Measurements from ENCODE around the gene TCHHL1.
"Not testable (repeated sequence)": the region's sequence is repeated elsewhere in the genome, so short reads cannot be mapped to it uniquely, and the experiment has no call there.

Gene TCHHL1

DNA sequence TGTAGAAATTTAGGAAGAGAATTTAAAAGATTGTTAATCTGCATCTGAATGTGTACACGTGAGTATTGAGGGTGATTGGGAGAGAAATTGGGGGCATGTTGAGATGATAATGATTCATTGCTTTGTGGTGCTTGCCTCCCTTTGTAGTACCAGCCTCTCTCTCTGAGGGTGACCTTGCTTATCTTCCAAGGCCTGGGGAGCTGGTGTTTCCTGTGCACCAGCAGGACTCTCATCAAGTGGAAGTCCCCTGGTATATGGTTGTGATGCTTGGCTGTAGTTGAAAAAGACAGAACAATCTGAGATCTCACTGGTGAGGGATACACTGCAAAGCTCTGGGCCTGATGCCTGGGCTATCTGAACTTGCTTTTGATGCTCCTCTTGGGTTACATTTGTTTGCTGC, 4.0 kb downstream of the TCHHL1 start:
- no peak for DNase-seq

- DNase-seq, result not testable (repeated sequence)
These were observed 7.8 kb downstream of the TCHHL1 start for GRCh38 chr1:152081026-152081425.

- not testable (repeated sequence) for DNase-seq
These were observed 8.4 kb downstream of the TCHHL1 start for GRCh38 chr1:152080494-152080893.

GRCh38 chr1:152078831-152079441, 9.9 kb downstream of the TCHHL1 start:
- DNase-seq, result no peak

DNA sequence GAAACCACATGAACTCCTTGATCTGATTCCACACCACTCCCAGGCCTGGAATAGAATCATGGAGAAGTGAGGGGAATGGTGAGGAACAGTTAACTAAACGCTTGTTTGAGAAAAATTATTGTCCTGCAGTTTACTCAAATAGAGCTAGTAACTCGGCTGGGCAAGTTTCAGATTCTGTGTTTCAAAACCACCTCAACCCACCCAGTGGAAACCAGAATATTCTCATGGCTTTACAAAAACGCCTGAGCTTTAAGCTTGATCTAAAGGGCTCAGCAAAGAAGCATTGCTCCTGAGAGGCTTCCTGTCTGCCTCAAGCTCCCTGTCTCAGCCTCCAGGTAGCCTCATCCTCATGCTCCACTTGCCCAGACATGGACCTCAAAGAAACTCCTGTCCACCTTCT, 16.6 kb downstream of the TCHHL1 start:
- no peak for DNase-seq

GRCh38 chr1:152071123-152071522, 17.7 kb downstream of the TCHHL1 start:
- DNase-seq, result no peak

- no peak for DNase-seq
These were observed 20.9 kb downstream of the TCHHL1 start for GRCh38 chr1:152067929-152068328.

DNA sequence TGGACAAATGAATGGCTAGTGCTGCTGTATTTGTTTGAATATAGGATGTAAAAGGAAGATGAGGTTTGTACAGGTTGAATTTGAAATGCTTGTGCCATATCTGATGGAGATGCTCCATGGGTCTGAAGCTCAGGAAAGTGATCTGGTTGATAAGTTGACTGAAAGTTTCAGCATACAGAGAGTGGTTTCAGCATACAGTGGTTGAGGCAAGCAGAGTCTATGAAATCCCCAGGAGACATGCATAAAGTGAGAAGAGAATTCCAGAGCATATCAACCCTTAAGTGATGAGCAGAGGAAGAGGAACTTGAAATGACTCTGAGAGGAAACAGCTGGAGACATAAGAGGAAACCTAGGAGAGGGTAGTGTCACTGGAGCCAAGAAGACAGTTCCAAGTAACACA, 21.7 kb downstream of the TCHHL1 start:
- no peak for DNase-seq

DNA sequence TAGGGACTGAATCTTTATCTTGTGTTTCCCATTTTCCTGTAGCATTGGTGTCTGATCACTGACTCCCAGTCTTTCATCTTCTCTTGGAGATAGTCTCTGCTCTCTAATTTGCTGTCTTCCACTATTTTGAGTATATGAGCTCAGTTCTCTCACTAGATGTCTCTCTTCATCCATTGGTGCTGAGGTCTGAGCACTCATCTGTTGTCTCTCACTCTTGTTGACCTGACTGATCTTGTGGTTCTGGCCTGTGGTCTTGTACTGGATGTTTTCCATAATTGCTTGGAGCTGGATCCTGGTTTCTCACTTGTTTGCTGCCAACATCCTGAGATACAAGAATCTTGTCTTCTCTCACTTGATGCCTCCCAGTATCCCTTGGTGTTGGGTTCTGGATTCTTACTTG, 26.9 kb downstream of the TCHHL1 start:
- no peak for DNase-seq

DNA sequence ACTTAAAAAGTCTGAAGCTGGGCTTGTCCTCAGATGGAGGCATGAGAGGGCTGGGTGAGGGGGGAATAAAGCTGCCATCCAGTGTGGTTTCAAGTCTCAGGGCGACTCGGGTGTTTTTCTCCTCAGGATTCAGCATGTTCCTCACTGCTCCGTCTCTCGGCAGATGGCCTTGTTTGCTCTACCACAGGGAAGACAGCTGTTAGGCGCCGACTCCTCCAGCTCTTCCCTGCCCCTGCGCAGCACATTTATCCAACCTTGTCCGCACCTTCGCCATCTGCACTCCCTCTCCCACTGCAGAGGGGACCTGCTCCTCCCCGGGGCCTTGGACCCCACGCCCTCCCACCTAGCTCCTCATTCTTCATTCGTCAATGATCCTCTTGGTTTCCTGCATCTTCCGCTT, 35.5 kb downstream of the TCHHL1 start:
- no peak for DNase-seq

DNA sequence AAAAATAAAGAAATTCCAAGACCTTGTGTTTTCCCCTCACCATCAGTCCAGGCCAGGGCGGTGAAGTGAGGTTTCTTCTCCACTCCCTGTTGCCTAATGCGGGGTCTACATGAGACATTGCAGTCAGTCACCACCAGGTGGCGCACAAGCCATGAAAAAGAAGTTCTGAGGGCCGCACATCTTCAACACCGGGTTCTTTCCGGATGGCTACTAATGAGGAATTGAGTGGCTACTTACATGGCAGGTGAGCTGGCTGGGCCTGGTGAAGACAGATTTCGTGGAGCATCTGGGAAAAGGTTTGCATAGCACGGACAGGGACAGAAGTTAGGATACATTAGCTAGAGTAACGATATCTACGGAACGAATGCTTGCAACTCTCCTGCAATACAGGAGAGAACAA, 36.3 kb downstream of the TCHHL1 start:
- DNase-seq, result peak; percentile 81 to 83

DNA sequence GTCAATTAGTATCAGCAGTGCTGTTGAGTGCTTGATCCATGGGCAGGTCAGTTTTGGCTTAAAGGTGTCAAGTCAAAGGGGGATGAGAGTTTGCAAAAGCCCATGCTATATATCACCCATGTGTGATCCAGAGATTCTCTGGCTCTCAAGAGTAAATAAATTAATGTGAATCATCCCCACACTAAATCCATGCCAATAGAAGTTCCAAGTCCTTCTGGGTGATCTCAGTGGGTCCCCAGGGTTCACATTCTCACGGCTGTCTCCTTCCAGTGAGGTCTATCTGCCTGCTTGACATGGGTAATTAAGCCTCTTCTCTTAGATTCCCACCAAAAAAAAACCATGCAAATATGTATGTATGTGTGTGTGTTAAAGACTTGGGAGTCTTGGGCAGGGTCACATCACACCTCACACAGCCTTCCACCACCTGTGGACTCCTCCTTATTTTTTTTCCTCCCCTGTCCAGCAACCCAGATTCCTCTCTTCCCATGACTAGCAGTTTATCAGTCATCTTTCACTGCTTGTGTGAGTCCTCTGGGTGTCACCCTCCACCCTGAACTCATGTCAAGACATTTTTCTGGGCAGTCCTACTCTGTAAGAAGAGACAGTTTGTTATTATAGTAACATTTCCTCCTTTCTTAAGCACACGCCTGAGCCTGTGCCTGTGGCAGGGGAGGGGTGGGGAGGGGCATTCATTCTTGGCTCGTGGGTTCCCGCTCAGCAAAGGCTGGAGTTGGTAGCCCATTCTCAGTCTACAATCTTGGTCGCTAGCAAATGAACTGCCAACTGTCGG, 37.8 kb downstream of the TCHHL1 start:
- DNase-seq, result no peak

DNA sequence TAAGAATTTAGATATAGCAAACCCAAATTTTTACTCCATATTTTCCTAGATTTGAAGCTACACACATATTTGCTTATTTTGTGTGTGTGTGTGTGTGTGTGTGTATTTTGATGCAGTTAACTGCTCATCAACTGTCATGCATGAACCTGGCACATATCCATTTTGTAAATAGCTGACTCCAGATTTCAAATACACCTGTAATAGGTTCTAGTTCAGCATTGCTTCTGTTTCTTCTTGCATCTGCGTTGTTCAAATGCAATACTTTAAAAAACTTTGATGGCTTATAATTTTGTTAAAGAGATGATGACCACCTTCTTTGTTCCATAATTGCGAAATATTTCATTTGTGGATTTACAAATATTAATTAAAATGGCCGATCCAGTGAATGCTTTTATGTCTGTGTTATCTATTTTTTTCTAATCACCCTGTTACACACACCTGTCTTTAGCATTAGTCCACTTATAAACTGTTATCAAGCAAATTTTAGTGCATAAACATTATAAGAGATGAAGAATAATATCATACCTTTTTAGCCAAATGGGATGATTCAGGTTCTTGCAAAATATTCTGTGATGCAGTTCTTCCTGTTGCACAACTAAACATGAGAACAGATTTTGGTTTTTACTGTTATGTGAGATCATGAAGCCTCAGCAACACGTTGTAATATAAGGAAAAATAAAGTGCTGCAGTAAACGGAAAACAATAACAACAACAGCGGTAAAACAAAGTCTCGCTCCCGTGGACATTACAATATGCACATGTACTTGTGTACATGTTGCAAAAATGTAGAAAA, 39.4 kb downstream of the TCHHL1 start:
- DNase-seq, result no peak

DNA sequence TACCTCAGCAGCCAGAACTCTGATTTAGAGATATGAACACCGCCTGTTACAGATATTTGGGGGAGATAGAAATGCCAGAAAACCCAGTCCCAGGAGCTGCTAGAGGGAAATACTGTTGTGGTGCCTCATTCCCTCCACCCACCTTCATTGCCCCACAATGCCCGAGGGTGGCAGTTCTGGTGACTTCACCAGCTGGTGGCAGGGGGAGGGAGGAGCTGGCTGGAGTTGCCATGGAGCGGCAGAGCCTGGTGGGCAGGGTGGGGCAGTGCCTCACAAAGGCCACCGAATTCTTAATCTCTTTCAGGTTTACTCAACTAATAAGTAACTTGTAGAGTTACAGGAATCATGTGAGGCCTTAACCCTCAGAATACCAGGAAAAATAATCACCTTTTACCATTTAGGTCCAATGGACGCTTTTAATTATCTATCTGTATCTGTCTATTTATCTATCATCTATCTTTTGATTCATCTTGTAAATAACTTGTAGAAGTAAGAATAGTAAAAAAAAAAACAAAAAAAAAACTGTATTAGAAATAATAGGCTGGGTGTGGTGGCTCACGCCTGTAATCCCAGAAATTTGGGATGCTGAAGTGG, 40.4 kb downstream of the TCHHL1 start:
- peak; percentile 57 to 61 for DNase-seq

DNA sequence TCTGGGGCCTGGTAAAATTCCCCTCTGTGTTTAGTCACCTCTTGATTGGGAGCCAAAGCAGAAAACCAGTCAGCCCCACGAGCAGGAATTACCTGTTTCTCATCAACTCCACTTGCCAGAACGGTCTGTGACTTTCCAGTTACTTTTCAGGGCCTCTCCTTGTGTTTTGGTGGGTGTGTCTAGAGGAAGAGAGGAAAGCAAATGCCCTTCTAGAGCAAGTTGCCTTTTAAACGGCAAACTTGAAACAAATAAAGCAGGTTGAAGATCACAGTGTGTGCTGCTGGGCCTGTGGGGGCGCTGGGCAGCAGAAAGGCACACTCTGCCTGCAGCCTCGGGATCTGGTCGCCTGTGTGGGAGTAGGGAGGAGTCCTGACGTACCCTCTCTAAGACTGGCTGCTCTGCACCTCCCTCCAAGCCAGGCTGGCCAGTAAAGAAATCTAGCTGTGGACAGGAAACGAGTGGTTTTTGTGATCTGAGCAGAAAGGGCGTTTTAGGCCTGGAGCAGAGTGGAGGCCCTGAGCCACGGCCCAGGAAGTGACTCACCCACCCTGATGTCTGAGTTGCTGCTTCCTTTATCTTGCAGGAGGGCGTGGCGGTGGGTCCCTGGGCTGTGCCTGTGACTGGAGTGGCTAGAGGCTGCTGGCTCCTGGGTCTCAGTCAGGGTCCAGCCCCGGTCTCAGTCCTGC, 41.0 kb downstream of the TCHHL1 start:
- DNase-seq, result peak; percentile 78 to 79

GRCh38 chr1:152047413-152047729, 41.5 kb downstream of the TCHHL1 start:
- peak in 1 of 2 experiments; percentile 1 for DNase-seq

GRCh38 chr1:152044386-152044785, 44.5 kb downstream of the TCHHL1 start:
- DNase-seq, result no peak

GRCh38 chr1:152043870-152044269, 45.0 kb downstream of the TCHHL1 start:
- DNase-seq, result no peak

- no peak for DNase-seq
These were observed 46.8 kb downstream of the TCHHL1 start for GRCh38 chr1:152042030-152042429.

DNA sequence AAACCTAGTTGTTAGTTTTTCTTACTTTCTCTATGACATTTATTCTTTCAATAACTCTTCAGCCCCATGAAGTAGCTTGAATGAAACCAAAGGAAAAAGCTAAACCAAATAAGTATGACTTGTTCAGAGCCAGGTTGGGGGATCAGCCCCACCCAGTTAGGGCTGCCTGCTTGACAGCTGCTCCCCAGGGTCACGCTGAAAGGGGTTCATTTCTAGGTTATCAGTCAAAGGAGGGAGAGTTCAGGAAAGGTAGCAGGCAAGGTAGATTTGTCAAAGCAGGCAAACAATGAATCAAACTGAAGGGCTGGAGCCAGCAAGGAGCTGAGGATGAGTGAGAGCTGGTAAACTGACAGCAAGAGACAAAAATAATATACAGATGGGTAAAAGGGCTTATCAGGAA, 49.0 kb downstream of the TCHHL1 start:
- DNase-seq, result no peak

GRCh38 chr1:152039461-152039860, 49.4 kb downstream of the TCHHL1 start:
- DNase-seq, result no peak

DNA sequence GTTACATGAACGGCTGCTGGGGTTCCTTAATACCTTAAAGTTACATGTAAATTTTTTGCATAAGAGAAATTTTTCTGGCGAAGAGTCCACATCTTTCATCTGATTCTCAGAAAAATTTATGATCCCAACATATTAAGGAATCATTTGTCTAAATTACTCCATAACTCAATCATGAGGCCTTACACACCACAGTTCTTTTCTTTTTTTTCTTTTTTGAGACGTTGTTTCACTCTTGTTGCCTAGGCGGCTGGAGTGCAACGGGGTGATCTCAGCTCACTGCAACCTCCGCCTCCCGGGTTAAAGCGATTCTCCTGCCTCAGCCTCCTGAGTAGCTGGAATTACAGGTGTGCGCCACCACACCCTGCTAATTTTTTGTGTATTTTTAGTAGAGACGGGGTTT, 50.0 kb downstream of the TCHHL1 start:
- no peak for DNase-seq
